Natural killer cell treated with Interleukin-12 subunit alpha and Interleukin-12 subunit beta and Interleukin-15 and Interleukin-18, amount 100 ng/mL, for 72 hours (primary cell): Measurements from ENCODE around the gene NCOA1. TPM values are rescaled to one million over a fixed set of nuclear protein-coding genes. Genes with fewer than 3 reads are reported as not detected.

Experiments used
- ATAC-seq, 2 donors: fragments of 150-1000 bp; cut with Tn5 transposase in 1 of 2; sonication (Bioruptor Pico), chemical (Tn5 transposase) in 1 of 2; 2 replicates each; pipeline ENCODE4 v1.10.0; 2021
- DNase-seq: peaks from one replicate; pipeline ENCODE4 v3.0.0; 2022; ENCODE audit warnings: low spot score
- H3K27ac Mint-ChIP-seq, 2 donors: 1 replicate in 1 of 2; 2 replicates in 1 of 2; pipeline ENCODE4 v1.8.0; 2022; ENCODE audit warnings: mixed read lengths in 2 of 2, mild to moderate bottlenecking in 1 of 2, moderate library complexity in 1 of 2
- H3K27me3 Mint-ChIP-seq, 2 donors: 1 replicate in 1 of 2; 2 replicates in 1 of 2; pipeline ENCODE4 v1.8.0; 2022; ENCODE audit warnings: mixed read lengths in 2 of 2
- H3K36me3 Mint-ChIP-seq: one replicate; pipeline ENCODE4 v1.8.0; 2022; ENCODE audit warnings: mixed read lengths
- H3K4me1 Mint-ChIP-seq, 2 donors: 1 replicate in 1 of 2; 2 replicates in 1 of 2; pipeline ENCODE4 v1.8.0; 2022; ENCODE audit warnings: low read depth in 2 of 2, mixed read lengths in 2 of 2, mild to moderate bottlenecking in 1 of 2
- H3K4me3 Mint-ChIP-seq: one replicate; pipeline ENCODE4 v1.8.0; 2022; ENCODE audit warnings: mixed read lengths
- H3K9me3 Mint-ChIP-seq: 2 replicates; pipeline ENCODE4 v1.8.0; 2022; ENCODE audit warnings: mixed read lengths
- total RNA-seq, 2 donors: library from RNA; stranded (reverse); gene quantifications; one replicate each; pipeline ENCODE4 v1.2.3, GENCODE V29; 2022

NCOA1 gene
- total RNA-seq: 100 to 1,000 TPM in 1 of 2 donors, 10 to 100 TPM in 1; 84.1 to 139 TPM

DNA sequence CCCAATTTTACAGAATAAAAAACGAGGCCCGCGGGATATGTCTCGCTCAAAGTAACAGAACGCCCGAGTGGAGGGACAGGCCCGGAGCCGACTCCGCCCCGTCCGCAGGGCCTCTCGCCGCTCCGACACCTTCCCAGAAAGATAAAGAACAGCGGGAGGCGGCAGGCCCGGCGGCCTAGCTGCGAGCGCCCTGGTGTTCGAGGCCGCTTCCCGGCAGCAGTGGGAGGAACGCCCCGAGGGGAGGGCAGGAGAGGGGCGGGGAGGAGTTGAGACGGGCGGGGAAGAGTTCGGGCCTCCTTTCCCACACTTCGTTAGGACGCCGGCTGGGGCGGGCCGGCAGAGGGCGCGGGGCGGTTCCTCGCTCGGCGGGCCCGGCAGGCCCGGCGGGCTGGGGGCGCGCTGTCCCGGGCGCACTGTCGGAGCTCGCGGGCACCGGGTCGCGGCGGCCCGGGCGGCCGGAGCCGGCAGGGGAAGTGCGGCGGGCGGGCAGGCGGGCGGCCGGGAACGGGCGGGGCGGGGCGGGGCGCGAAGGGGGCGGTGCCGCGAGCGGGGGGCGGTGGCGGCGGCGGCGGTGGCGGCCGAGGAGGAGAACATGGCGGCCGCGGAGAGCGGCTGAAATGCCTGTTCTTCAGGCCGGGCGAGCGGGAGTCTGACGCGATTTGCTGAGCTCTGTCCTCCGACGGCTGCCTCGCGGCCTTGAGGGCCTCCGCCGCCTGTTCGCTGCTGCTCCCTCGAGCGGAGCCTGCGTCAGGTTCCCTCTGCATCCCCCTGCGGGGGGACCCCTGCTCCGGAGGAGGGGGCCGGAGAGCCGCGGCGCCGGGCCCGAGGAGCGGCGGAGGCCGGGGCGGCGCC is at the start of gene NCOA1:
TSS of gene NCOA1 (plus strand) at position 565 of the 852 bp plus-strand sequence. CDS start 167,424 bp downstream, outside the sequence.
- Mint-ChIP-seq H3K9me3 (no peaks in the 10 kb centered on the region), H3K27me3 (no peaks in the 10 kb centered on the region), H3K4me3 (peak within 1 kb of the TSS; percentile 97), H3K4me1 (peaks cover 42 to 54% of the 10 kb centered on the region in 2 donors), H3K27ac (peak within 1 kb of the TSS; percentile 96), H3K36me3 (peaks cover 6% of the 10 kb centered on the region)
- peak; percentile 91 to 93 for ATAC-seq
- peak; percentile 96 for DNase-seq

- H3K27me3 Mint-ChIP-seq: peaks cover 0 to 5% of the 10 kb centered on the region in 2 donors
- no peaks in the 10 kb centered on the region for H3K9me3 Mint-ChIP-seq
- ATAC-seq: no peak
- DNase-seq: no peak
- H3K27ac Mint-ChIP-seq: no peak overlapping the region
- H3K4me3 Mint-ChIP-seq: no peak overlapping the region
- H3K4me1 Mint-ChIP-seq: peaks cover 18 to 21% of the 10 kb centered on the region in 2 donors
- H3K36me3 Mint-ChIP-seq: peaks cover 5% of the 10 kb centered on the region
Measured at GRCh38 chr2:24448797-24449196, 42.3 kb upstream of the NCOA1 start.

GRCh38 chr2:24449344-24449743 is 41.7 kb upstream of the NCOA1 start:
- Mint-ChIP-seq H3K4me1 (peaks cover 20 to 24% of the 10 kb centered on the region in 2 donors), H3K4me3 (no peak overlapping the region), H3K27me3 (peaks cover 0 to 5% of the 10 kb centered on the region in 2 donors), H3K27ac (no peak overlapping the region), H3K36me3 (peaks cover 5% of the 10 kb centered on the region), H3K9me3 (no peaks in the 10 kb centered on the region)
- ATAC-seq: no peak
- no peak for DNase-seq

GRCh38 chr2:24451805-24452501 is 39.1 kb upstream of the NCOA1 start:
- DNase-seq (no peak), ATAC-seq (no peak)
- H3K27me3 Mint-ChIP-seq: peaks cover 0 to 5% of the 10 kb centered on the region in 2 donors
- peaks cover 33 to 35% of the 10 kb centered on the region in 2 donors for H3K4me1 Mint-ChIP-seq
- H3K9me3 Mint-ChIP-seq: no peaks in the 10 kb centered on the region
- H3K27ac Mint-ChIP-seq: peak overlapping the region; percentile 15 to 87
- peak overlapping the region; percentile 55 for H3K4me3 Mint-ChIP-seq
- H3K36me3 Mint-ChIP-seq: peaks cover 5% of the 10 kb centered on the region

DNA sequence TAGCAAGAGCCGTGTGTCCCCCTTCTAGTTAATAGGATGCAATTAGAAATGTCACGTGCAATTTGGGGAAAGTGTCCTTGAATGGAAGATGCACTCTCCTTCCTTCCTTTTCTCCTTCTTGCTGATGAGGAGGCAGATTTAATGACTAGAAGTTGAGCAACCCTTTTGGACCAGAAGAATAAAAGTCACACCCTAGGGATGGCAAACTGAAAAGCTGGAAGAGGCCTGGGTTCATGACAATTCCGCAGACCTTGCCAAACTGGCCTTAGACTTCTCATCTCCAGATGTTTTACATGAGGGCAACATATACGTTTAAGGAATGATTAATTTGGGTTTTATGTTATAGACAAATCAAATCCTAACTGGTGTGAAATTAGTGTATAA is 38.6 kb upstream of the NCOA1 start:
- DNase-seq (no peak), ATAC-seq (no peak)
- Mint-ChIP-seq H3K27me3 (peaks cover 0 to 4% of the 10 kb centered on the region in 2 donors), H3K4me3 (peak overlapping the region; percentile 55), H3K27ac (peak overlapping the region; percentile 15 to 87), H3K9me3 (no peaks in the 10 kb centered on the region), H3K4me1 (peaks cover 37 to 39% of the 10 kb centered on the region in 2 donors), H3K36me3 (peaks cover 5% of the 10 kb centered on the region)

- peaks cover 37 to 39% of the 10 kb centered on the region in 2 donors for H3K4me1 Mint-ChIP-seq
- no peaks in the 10 kb centered on the region for H3K27me3 Mint-ChIP-seq
- peak overlapping the region; percentile 15 to 87 for H3K27ac Mint-ChIP-seq
- H3K9me3 Mint-ChIP-seq: no peaks in the 10 kb centered on the region
- DNase-seq (no peak), ATAC-seq (peak in 1 of 2 donors; percentile 68)
- peak overlapping the region; percentile 55 for H3K4me3 Mint-ChIP-seq
- H3K36me3 Mint-ChIP-seq: peaks cover 3% of the 10 kb centered on the region
Measured at GRCh38 chr2:24453379-24454073, 37.5 kb upstream of the NCOA1 start.

DNA sequence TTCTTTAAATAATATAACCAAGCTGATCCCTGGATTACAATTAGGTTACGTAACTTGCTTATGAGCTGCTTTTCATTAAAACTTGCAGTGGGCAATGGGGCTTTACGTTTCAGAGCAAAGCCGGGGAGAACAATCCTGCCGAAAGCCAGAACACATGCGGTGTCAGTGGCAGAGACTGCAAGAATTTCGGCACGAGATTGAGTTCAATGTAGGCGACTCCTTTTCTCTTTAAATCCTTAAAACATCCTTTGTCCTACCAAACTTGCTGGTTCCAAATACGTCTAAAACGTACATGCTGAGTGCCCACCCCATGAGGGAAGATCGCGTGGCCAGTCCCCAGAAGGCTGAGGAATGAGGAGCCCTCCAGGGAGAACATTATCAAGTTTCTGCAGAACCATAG is 36.8 kb upstream of the NCOA1 start:
- Mint-ChIP-seq H3K4me1 (peaks cover 37 to 39% of the 10 kb centered on the region in 2 donors), H3K27me3 (no peaks in the 10 kb centered on the region), H3K9me3 (no peaks in the 10 kb centered on the region), H3K27ac (peak overlapping the region in 1 of 2 donors; percentile 78), H3K36me3 (no peaks in the 10 kb centered on the region), H3K4me3 (no peak overlapping the region)
- no peak for ATAC-seq
- DNase-seq: no peak

GRCh38 chr2:24456599-24457556 is 34.2 kb upstream of the NCOA1 start:
- Mint-ChIP-seq H3K27me3 (no peaks in the 10 kb centered on the region), H3K36me3 (no peaks in the 10 kb centered on the region), H3K27ac (peak overlapping the region in 1 of 2 donors; percentile 56), H3K9me3 (no peaks in the 10 kb centered on the region), H3K4me3 (no peak overlapping the region), H3K4me1 (peaks cover 39 to 43% of the 10 kb centered on the region in 2 donors)
- ATAC-seq (peak in 1 of 2 donors; percentile 88), DNase-seq (no peak)

DNA sequence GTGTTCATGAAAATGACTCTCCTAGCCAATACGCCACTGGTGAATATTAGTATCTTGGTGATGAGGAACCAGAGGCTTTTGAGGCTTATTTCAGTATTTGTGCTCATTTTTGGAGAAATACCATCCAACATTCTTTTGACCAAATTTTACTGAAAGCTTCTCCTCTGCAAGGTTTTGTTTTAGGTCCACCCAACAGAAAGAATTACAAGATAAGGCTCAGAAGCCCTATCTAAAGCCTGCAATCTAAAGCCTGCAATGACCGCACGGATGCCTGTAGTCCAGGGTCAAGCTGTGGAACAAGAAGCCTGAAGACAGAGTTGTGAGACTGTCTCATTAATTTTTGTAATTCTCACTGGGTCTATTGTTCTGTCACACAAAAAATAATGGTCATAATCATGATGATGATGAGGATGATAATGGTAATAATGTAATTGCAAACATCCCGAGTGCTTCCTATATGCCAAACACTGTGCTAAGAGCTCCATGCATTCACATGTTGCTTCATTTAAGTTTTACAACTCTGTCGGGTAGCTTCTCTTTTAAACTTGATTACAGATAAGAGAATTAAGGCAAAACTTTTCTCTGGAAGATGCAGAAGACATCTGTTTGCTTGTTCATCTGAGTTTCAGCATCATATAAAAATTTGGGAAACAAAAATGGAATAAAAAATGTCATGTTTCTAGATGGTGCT is 33.2 kb upstream of the NCOA1 start:
- peaks cover 33 to 41% of the 10 kb centered on the region in 2 donors for H3K4me1 Mint-ChIP-seq

DNA sequence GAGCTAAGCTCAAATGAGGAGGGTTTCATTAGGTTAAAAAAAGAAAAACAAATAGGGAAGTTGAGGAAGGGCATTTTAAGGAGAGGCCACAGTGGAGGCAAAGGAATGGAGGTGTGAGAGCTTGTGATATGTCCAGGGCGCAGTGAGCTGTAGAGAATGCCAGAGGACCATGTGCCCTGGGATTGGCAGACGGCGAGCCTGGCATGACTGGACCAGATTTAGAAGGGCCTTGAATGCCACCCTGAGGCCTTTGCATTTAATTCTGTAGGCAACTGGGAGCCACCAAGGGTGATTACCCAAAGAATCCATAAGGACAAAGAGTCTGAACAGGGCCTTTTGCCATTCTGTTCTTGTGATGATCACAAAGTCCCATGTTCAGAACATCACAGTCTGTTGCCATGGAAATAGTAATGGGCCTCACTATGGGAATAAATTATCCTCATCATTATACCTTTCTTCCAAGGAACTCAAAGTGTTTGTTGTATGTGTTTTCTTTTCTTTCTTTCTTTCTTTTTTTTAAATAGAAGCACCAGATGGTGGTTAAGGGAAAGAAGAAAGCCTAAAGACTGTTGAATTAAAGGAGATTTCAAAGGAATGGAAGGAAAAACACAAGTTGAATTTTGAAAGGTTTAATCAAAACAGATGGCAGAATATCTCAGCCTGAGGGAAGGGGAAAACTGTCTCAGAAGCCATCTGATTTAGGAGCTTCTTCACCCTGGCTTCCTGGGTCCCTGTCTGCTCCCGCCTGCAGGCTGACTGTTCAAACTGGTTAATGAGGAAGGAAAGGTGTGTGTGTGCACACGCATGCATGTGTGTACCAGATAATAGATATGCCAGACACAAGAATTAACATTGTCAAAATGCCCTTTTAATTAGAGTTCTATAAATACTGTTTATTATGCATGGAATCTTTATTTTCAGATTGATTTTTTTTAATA is 31.6 kb upstream of the NCOA1 start:
- H3K4me1 Mint-ChIP-seq: peaks cover 21 to 27% of the 10 kb centered on the region in 2 donors
- no peaks in the 10 kb centered on the region for H3K36me3 Mint-ChIP-seq
- no peak overlapping the region for H3K4me3 Mint-ChIP-seq
- ATAC-seq (no peak), DNase-seq (no peak)
- no peaks in the 10 kb centered on the region for H3K9me3 Mint-ChIP-seq
- peak overlapping the region in 1 of 2 donors; percentile 1 for H3K27ac Mint-ChIP-seq
- no peaks in the 10 kb centered on the region for H3K27me3 Mint-ChIP-seq

More for the DNA sequence above, 33.2 kb upstream of the NCOA1 start:
- ATAC-seq: no peak
- Mint-ChIP-seq H3K27ac (peak overlapping the region in 1 of 2 donors; percentile 56), H3K9me3 (no peaks in the 10 kb centered on the region), H3K4me3 (no peak overlapping the region), H3K27me3 (no peaks in the 10 kb centered on the region), H3K36me3 (no peaks in the 10 kb centered on the region)
- no peak for DNase-seq

DNA sequence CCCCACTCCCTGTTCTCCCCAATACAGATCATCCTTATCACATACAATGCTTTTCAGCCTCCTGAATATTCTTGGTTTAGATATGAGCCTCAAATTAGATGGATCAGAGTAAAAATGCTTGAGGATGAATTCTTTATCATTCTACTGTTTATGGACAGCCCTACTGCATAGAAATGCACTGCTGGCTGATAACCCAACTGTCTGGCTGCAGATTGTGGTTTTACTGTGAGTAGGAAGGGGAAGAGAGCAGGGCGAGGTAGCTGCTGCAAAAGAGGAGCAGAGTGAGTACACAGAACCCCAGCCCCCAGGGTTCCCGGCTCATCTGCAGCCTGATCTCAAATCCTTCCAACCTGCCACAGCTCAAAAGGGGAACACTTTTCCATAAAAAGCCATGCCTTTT is 29.4 kb upstream of the NCOA1 start:
- no peaks in the 10 kb centered on the region for H3K27me3 Mint-ChIP-seq
- ATAC-seq: no peak
- peak overlapping the region; percentile 48 for H3K4me3 Mint-ChIP-seq
- no peaks in the 10 kb centered on the region for H3K9me3 Mint-ChIP-seq
- peak overlapping the region in 1 of 2 donors; percentile 21 for H3K27ac Mint-ChIP-seq
- no peaks in the 10 kb centered on the region for H3K36me3 Mint-ChIP-seq
- peaks cover 14 to 19% of the 10 kb centered on the region in 2 donors for H3K4me1 Mint-ChIP-seq
- no peak for DNase-seq
